PC-9 (cell line): Measurements from ENCODE around the gene PDE4DIP.
"Not testable (repeated sequence)": the region's sequence is repeated elsewhere in the genome, so short reads cannot be mapped to it uniquely, and the experiment has no call there.

Experiments used
- CTCF ChIP-seq: fragments of 200-600 bp; sonication (generic); conservative IDR thresholded peaks from 2 replicates; pipeline ENCODE4 v1.6.1; 2017; ENCODE audit warnings: mixed run types, antibody characterized with exemption, mild to moderate bottlenecking, moderate library complexity
- EZH2 ChIP-seq: fragments of 200-600 bp; sonication (generic); IDR thresholded peaks from 2 replicates; pipeline ENCODE4 v1.8.0; 2017; ENCODE audit warnings: antibody characterized with exemption, low read depth

GRCh38 chr1:148853363-148853762, 9.1 kb downstream of the PDE4DIP start:
- not testable (repeated sequence) for TF ChIP-seq CTCF, EZH2
